C4-2B (cell line): Measurements from ENCODE around the gene NOLC1.

Experiments
- H3K27ac ChIP-seq: fragments of 450-650 bp; 2 replicates; pipeline ENCODE4 v1.5.1; 2017
- CTCF ChIP-seq: fragments of 450-650 bp; conservative IDR thresholded peaks from 2 replicates; pipeline ENCODE4 v1.5.1; 2017; ENCODE audit warnings: mild to moderate bottlenecking
- ZFX ChIP-seq: fragments of 450-650 bp; IDR thresholded peaks from 2 replicates; pipeline ENCODE4 v1.6.1; 2017

NOLC1 gene

GRCh38 chr10:102123223-102123622, 29.0 kb upstream of the NOLC1 start:
- no peak overlapping the region for H3K27ac ChIP-seq

GRCh38 chr10:102131286-102132170, 20.7 kb upstream of the NOLC1 start:
- no peak overlapping the region for H3K27ac ChIP-seq

More at GRCh38 chr10:102123223-102123622, 29.0 kb upstream of the NOLC1 start:
- TF ChIP-seq ZFX, result no peak
- TF ChIP-seq CTCF, result no peak

GRCh38 chr10:102132193-102132562, 20.0 kb upstream of the NOLC1 start:
- TF ChIP-seq ZFX (no peak), CTCF (no peak)
- H3K27ac ChIP-seq, result peak overlapping the region; percentile 97

More at GRCh38 chr10:102131286-102132170, 20.7 kb upstream of the NOLC1 start:
- no peak for TF ChIP-seq CTCF

GRCh38 chr10:102132563-102133372, 19.4 kb upstream of the NOLC1 start, which contains the start of gene PPRC1:
PPRC1 (plus strand) TSS chr10:102133040; CDS start chr10:102133069, 29 bp downstream.
- peak; percentile 98 for TF ChIP-seq CTCF
- peak; percentile 54; the same call in 1 of the 2 replicates for TF ChIP-seq ZFX
- H3K27ac ChIP-seq, result peak within 1 kb of the TSS; percentile 97

GRCh38 chr10:102133373-102134195, 18.6 kb upstream of the NOLC1 start:
- TF ChIP-seq CTCF (no peak), ZFX (no peak)
- peak overlapping the region; percentile 97 for H3K27ac ChIP-seq

- peak overlapping the region; percentile 97 for H3K27ac ChIP-seq
- TF ChIP-seq CTCF (no peak), ZFX (no peak)
Measured at GRCh38 chr10:102134416-102134815, 17.8 kb upstream of the NOLC1 start.
